Fibroblast of villous mesenchyme (primary cell): ENCODE data around the gene HMCN1. TPM values are rescaled to one million over a fixed set of nuclear protein-coding genes. Genes with fewer than 3 reads are reported as not detected.
A peak's percentile ranks its signal among the peaks of the same experiment; 100 is the strongest.

Experiments used
- DNase-seq: peaks from one replicate; pipeline ENCODE4 v3.0.0-alpha.2; 2010; ENCODE audit warnings: low read depth
- H3K4me3 ChIP-seq: 2 replicates; pipeline ENCODE4 v1.5.1; 2011; ENCODE audit warnings: low read depth, mild to moderate bottlenecking, low read length
- total RNA-seq: library from RNA; depleted of rRNA; stranded (reverse); fragments of >200 nt; gene quantifications from 2 replicates; pipeline ENCODE4 v1.2.3, GENCODE V29; 2012
- TF ChIP-seq, protein P1 (sequence below): IDR thresholded peaks from 2 replicates; pipeline ENCODE4 v1.5.1; 2012; ENCODE audit warnings: low read depth, mild to moderate bottlenecking, low read length; ENCODE audit not compliant: insufficient read depth

The HMCN1 gene
- total RNA-seq, 1 donor: 5.2 TPM

DNA sequence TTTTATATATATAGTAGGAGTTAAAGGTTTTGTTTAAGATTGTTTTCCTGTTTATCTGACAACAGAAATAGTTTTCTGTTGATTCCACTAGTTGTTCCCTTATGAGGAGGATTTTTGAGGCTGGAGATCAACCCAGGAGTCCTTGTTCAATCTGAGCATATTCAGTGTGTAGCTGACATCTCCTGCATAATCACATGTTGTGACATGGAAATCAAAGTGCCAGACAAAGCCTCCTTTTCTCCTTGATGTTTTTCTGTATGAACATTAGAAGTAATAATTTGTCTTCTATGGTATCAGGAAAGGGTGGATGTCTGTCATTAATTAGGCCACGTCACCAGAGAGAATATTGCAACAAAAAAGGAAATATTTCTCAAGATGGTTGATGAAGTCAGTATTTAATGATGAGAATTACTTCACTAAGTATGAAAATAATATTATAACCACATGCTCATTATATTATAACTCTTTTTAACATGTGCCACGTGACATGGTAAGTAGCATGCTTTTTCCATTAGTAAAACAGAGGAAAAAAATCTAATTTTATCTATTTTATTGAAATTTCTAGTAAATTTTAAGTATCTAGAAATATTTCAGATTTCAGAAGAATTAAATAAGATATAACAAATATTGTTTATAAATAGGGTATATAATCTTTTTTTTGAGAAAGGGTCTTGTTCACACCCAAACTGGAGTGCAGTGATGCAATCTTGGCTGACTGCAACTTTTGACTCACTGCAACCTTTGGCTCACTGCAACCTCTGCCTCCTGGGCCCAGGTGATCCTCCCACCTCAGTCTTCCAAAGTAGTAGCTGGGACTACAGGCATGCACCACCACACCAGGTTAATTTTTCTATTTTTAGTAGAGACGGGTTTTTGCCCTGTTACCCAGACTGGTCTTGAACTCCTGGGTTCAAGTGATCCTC lies 223.5 kb downstream of the HMCN1 start:
- TF ChIP-seq, protein P1, sequence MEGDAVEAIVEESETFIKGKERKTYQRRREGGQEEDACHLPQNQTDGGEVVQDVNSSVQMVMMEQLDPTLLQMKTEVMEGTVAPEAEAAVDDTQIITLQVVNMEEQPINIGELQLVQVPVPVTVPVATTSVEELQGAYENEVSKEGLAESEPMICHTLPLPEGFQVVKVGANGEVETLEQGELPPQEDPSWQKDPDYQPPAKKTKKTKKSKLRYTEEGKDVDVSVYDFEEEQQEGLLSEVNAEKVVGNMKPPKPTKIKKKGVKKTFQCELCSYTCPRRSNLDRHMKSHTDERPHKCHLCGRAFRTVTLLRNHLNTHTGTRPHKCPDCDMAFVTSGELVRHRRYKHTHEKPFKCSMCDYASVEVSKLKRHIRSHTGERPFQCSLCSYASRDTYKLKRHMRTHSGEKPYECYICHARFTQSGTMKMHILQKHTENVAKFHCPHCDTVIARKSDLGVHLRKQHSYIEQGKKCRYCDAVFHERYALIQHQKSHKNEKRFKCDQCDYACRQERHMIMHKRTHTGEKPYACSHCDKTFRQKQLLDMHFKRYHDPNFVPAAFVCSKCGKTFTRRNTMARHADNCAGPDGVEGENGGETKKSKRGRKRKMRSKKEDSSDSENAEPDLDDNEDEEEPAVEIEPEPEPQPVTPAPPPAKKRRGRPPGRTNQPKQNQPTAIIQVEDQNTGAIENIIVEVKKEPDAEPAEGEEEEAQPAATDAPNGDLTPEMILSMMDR: no peak
- DNase-seq: no peak
- no peak overlapping the region for H3K4me3 ChIP-seq

DNA sequence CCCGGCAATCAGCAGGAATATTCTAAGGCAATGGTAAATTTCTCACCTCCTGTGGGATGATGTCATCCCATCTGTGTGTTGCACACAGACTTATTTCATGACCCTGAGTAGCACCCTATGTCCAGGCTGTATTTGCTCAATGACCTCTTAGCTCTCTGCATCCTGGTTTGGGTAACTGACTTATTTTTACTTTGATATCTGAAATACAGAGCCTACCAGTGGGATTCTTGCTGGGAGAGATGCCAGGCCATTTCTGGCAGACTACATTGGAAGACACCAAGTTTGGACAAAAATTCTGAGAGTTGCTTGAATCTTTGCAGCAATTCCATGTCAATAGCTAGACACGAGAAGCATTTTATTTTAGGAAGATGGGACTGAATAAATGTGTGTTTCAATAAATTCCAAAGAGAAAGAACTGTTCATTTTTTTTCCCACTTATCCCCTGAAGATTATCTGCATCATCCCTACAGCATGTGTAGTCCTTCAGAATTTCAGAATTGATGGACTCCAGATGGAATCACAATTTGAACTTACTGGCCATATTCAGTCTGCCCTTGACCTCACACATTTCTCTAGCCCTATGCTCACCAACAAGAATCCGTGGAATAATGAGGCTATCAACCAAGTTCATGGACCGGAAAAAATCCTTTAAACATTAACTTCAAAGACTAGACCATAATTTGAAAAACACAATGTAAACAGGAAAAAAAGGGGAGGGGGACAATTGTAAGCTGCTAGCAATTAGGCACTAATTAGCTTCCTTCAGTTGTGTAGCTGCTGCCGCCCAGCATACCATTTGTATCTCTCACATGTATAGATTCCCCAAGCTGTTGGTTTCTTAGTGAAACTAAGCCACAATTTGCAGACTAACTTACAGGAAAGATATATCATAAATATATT lies 226.5 kb downstream of the HMCN1 start:
- DNase-seq: peak; percentile 31
- TF ChIP-seq, protein P1: no peak
- no peak overlapping the region for H3K4me3 ChIP-seq

DNA sequence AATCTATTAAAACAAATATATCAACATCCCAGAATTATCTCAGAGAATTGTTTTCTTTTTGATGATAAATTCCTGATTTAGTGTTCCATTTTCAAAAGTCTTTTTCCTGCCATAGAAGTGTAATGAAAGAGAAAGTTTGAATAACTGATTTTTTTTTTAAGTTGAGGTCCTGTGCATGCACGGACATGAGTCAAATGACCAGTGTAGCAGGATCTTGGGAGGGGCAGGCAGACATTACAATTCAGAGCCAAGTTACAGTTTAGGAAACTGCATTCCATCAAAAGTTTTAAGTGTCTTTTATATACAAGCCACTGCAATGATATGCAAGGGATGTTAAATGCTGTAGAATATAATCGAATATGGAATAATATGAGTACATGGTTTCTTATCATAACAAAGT lies 227.5 kb downstream of the HMCN1 start:
- TF ChIP-seq, protein P1: no peak
- no peak for DNase-seq
- no peak overlapping the region for H3K4me3 ChIP-seq

DNA sequence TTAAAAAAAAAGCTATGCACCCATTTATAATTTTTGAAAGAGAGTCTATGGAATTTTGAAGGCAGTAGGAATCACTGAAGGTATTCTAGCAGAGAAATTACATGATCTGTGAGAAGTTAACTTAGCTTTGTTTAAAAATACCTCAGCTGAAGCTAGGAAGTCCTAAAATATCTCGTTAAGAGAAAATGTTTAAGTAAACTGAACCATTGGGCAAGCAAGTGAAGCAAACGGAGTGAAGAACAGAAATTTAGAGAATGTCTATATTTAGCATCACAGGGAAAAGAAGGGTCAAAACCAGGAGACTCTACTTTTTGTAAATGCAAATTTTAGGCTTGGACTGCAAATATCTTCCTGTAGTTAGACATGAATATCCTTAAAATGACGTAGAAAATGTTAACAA lies 230.8 kb downstream of the HMCN1 start:
- TF ChIP-seq, protein P1: no peak
- peak; percentile 19 for DNase-seq
- no peak overlapping the region for H3K4me3 ChIP-seq

DNA sequence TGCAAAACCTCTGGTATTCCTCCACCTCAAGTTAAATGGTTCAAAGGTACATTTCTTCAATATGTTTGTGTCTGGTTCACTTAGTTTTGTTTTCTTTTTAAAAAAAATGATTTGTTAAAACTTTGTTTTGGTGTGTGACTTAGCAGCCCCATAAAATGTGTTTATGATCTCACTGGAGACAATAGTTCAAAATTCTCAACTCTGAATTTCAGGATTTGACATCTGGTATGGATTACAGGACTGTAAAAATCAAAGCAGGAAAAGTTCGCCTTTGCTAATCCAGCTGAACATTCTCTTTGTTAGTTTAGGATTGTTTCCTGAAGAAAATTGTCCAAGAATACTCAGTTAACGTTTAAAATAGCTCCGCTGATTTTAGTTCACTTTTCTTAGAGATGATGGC lies 231.7 kb downstream of the HMCN1 start:
- DNase-seq: peak; percentile 32
- no peak overlapping the region for H3K4me3 ChIP-seq
- TF ChIP-seq, protein P1: no peak

DNA sequence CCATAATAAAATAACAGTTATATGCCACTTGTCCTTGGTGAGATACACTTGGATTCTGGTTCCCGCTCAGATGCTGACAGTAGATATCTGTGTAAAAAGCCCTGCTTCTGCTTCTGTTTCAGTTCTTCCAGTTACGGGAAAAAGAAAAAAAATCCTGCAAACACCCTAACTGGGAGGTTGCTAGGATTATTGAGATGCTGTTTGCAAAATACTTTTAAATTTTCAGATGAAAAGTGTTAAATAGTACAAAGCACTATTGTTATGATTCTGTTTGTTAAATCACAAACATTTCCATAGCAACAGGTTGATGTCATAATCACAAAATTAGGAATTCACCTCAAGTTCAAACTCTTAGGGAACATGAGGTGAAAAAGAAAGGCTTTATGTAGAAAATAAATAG lies 232.3 kb downstream of the HMCN1 start:
- no peak for DNase-seq
- H3K4me3 ChIP-seq: no peak overlapping the region
- TF ChIP-seq, protein P1: no peak
